GM13977 (cell line): Measurements from ENCODE around the gene MTCH1.
"Not testable (repeated sequence)": the region's sequence is repeated elsewhere in the genome, so short reads cannot be mapped to it uniquely, and the experiment has no call there.

Source experiments
- DNase-seq: peaks from one replicate; pipeline ENCODE4 v3.0.0; 2012; ENCODE audit warnings: low spot score
- CTCF ChIP-seq: IDR thresholded peaks from 2 replicates; pipeline ENCODE4 v1.5.1; 2012; ENCODE audit warnings: mild to moderate bottlenecking, control low read depth; ENCODE audit not compliant: insufficient read depth; ENCODE audit errors: extremely low read depth, missing control alignments
- in situ Hi-C: fragments of 300-500 bp; cut with MboI; formaldehyde crosslinking; loops from one replicate; pipeline ENCODE4 v1.12.0; 2022; ENCODE audit warnings: low sequenced_read_pairs, low pct_unique_long_range_greater_than_20kb, mixed read lengths, inconsistent platforms; ENCODE audit not compliant: unreplicated experiment

The MTCH1 gene

GRCh38 chr6:36940027-36940426 lies 46.0 kb downstream of the MTCH1 start:
- in situ Hi-C loops, result no loop called here
- DNase-seq, result no peak
- TF ChIP-seq CTCF, result no peak

GRCh38 chr6:36939005-36939404 lies 47.0 kb downstream of the MTCH1 start:
- DNase-seq, in situ Hi-C loops: not testable (repeated sequence)

GRCh38 chr6:36938536-36938935 lies 47.5 kb downstream of the MTCH1 start:
- in situ Hi-C loops, result no loop called here
- no peak for TF ChIP-seq CTCF
- no peak for DNase-seq

GRCh38 chr6:36937896-36938295 lies 48.1 kb downstream of the MTCH1 start:
- no peak for DNase-seq
- TF ChIP-seq CTCF, result no peak
- in situ Hi-C loops, result no loop called here

GRCh38 chr6:36936824-36937223 lies 49.2 kb downstream of the MTCH1 start:
- no peak for DNase-seq
- in situ Hi-C loops, result no loop called here
- TF ChIP-seq CTCF, result no peak

- no peak for TF ChIP-seq CTCF
- in situ Hi-C loops, result no loop called here
- no peak for DNase-seq
Observed at GRCh38 chr6:36934901-36935300, 51.1 kb downstream of the MTCH1 start.

GRCh38 chr6:36933519-36933918 lies 52.5 kb downstream of the MTCH1 start:
- no peak for DNase-seq
- no peak for TF ChIP-seq CTCF
- in situ Hi-C loops, result no loop called here
